Embryonic facial prominence (tissue), 1 donor: ENCODE data around the gene TAF15.

ENCODE experiments used
- DNase-seq: peaks from one replicate; pipeline ENCODE4 v3.0.0-alpha.2; 2016; ENCODE audit errors: extremely low spot score

Gene TAF15

DNA sequence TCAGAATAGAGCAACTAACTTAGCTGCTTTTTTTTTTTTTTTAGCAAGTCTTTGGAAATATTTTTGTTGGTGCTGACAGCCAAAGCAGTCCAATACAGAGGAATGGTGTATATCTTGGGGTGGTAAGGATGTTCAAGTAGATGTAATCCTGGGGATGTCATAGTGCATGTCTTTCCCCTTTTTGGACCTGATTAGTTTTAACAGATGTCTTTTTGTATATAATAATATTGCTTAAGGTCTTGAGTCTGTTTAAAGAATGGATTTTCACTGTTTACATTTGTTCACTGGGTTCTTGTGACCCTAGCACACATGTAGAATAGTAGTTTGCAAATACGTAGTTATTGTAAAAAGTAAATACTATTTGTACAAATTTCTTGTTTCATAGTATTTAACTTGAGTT lies 7.9 kb downstream of the TAF15 start:
- no peak for DNase-seq

DNA sequence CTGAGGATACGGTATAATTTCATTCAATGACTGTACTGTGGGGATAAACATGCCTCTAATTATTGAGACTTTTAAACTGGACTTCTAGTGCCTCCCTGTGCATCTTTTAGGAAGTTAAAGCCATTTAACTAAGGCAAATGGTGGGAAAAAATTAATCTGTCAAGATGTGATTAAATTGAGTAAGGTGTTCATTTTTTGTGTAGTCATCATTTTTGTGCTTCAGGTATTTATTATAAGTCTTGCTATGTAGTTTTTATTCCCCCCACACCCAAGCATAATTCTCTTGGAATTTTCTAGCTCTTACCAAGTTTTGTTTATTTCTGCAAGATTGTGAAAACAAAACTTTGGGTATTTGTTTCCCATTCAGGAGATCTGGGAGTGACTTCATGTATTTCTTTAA lies 10.2 kb downstream of the TAF15 start:
- DNase-seq: no peak

DNA sequence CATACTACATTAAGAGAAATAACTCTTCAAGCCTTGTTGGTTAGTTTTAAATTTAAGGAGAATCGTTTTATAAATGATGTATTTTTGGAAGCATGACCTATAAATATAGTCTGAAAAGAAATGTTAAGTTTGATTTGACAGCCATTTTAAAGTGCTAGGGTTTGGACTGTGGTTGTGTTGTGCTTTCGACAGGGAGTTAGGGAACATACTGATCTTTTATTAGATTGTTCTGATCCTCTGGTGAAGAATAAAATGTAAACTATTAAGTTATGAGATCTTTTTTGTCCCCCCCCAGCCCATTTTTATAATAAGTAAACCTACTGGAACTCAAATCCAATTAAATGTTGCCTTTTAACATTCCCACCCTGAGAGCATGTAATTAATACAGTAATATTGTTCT lies 12.0 kb downstream of the TAF15 start:
- no peak for DNase-seq

- no peak for DNase-seq
Measured at GRCh38 chr17:35825206-35825605, 15.9 kb downstream of the TAF15 start.

DNA sequence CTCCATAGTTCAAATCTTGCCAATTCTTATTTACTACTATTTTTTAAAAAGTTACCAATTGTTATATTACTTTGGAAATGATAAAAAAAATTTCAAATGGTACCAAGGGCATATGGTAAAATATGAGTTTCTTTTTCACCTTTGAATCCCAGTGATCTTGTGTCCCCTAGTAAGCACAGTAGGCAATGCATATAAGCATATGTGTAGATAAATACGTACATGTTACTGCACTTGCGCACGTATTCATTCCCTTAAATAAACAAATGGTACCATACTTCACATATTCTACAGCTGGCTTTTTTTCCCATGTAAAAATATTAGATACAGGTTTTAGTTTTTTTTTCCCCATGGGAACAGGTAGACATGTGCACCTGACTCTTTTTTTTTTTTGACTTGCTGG lies 31.8 kb downstream of the TAF15 start:
- DNase-seq: no peak

- no peak for DNase-seq
Measured at GRCh38 chr17:35841505-35841904, 32.2 kb downstream of the TAF15 start.

- DNase-seq: no peak
Measured at GRCh38 chr17:35842239-35842638, 33.0 kb downstream of the TAF15 start.

GRCh38 chr17:35843698-35844097 lies 34.4 kb downstream of the TAF15 start:
- no peak for DNase-seq

DNA sequence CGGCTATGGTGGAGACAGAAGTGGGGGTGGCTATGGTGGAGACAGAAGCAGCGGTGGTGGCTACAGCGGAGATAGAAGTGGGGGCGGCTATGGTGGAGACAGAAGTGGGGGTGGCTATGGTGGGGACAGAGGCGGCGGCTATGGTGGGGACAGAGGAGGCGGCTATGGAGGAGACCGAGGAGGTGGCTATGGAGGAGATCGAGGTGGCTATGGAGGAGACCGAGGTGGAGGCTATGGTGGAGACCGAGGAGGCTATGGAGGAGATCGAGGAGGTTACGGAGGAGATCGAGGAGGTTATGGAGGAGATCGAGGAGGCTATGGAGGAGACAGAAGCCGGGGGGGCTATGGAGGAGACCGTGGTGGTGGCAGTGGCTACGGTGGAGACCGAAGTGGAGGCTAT lies 35.3 kb downstream of the TAF15 start:
- no peak for DNase-seq

- DNase-seq: no peak
Measured at GRCh38 chr17:35846055-35846809, 36.9 kb downstream of the TAF15 start.

- no peak for DNase-seq
Measured at GRCh38 chr17:35847006-35847405, 37.7 kb downstream of the TAF15 start.

- no peak for DNase-seq
Measured at GRCh38 chr17:35847633-35848373, 38.5 kb downstream of the TAF15 start.

- DNase-seq: no peak
Measured at GRCh38 chr17:35849469-35850348, 40.4 kb downstream of the TAF15 start.

DNA sequence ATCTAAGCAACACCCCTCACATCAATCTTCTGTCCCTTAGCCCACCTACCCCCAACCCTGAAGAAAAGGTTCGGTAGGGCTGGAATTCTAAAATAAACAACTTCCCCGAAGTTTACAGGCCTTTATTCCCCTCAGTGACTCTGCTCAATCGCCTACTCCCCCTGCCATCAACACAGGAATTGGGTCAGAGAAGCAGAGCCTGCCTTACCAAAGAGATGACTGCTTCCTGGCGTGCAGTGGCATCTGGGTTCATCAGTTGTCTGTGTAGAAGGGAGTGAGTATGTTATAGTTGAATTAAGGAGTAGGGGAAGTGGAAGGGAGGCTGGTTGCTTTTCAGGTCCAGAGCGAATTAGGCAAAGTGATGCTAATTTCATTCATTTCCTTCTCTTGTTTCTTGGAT lies 46.7 kb downstream of the TAF15 start:
- DNase-seq: no peak

- DNase-seq: no peak
Measured at GRCh38 chr17:35856603-35857002, 47.3 kb downstream of the TAF15 start.

GRCh38 chr17:35864853-35865252 lies 55.6 kb downstream of the TAF15 start:
- no peak for DNase-seq

- no peak for DNase-seq
Measured at GRCh38 chr17:35865412-35866340, 56.4 kb downstream of the TAF15 start.

DNA sequence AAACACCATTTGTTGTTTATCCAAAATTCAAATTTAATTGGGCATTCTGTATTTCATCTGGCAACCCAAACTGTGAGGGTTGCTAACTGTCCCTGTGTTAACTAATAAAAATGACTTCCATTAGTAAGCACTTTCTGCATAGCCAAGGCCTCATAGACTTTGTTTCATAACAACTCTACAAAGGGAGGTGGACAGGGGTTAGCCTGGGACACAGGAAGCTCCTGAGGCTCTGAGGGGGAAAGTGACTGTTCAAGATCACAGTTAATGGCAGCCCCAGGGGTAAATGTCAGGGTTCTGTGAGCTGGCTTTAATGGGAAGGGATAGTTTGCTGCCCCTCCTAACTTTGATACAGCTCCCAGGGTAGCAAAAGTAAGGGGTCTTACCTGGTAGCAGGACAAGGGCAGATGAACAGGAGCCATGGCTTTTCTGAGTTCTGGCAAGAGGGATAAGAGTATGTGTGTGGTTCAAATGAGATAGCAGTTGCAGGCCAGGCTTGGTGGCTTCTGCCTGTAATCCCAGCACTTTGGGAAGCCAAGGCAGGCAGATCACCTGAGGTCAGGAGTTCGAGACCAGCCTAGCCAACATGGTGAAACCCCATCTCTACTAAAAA lies 57.2 kb downstream of the TAF15 start:
- no peak for DNase-seq

GRCh38 chr17:35867574-35867973 lies 58.3 kb downstream of the TAF15 start:
- no peak for DNase-seq

DNA sequence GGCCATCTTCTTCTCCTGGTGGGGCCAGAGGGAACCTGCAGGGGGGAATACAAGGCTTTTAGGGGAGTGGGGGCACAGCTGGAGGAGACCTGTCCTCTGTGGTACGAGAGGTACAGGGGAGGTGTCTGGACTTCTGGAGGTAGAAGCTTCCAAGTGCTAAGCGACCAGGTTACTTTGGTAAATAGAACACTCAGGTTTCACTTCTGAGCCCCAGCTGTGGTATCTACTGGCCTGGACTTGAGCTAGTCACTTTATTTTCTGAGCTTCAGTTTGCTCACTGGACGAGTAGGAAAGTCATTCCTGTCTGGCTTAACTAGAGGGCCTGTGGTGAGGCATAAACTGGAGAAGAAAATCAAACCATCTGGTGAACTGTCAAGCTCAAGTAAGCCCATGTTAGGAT lies 59.5 kb downstream of the TAF15 start, which contains the start of gene HEATR9:
Gene HEATR9 (minus strand): TSS at position 155 of the 400 bp plus-strand sequence. CDS start 149 bp downstream, at position 6.
- no peak for DNase-seq
